HepG2 (cell line): ENCODE measurements around the gene RNASE7.

ENCODE experiments used
- E2F1 ChIP-seq: sonication (generic); formaldehyde crosslinking; IDR thresholded peaks from 2 replicates; pipeline ENCODE4 v1.5.0; 2020; ENCODE audit warnings: missing genetic modification reagents
- FOXP1 ChIP-seq, 2 experiments: fragments of 450-650 bp in 1 of 2; IDR thresholded peaks; 2 replicates each; pipeline ENCODE4 v1.6.1; 2017 to 2018; ENCODE audit warnings: antibody characterized with exemption in 1 of 2
- HOXA7 ChIP-seq: sonication (generic); formaldehyde crosslinking; IDR thresholded peaks from 2 replicates; pipeline ENCODE4 v1.8.1; 2022; ENCODE audit warnings: mild to moderate bottlenecking, missing genetic modification reagents, moderate library complexity
- IRF9 ChIP-seq: sonication (generic); formaldehyde crosslinking; IDR thresholded peaks from 2 replicates; pipeline ENCODE4 v1.8.0; 2022; ENCODE audit warnings: missing genetic modification reagents, mild to moderate bottlenecking, borderline replicate concordance
- NR2C2 ChIP-seq: sonication (generic); formaldehyde crosslinking; IDR thresholded peaks from 2 replicates; pipeline ENCODE4 v1.4.0; 2020; ENCODE audit warnings: missing genetic modification reagents, mild to moderate bottlenecking, moderate library complexity, borderline replicate concordance
- POLR2A ChIP-seq, 2 experiments: IDR thresholded peaks; 2 replicates each; pipeline ENCODE4 v1.6.1; 2011; ENCODE audit warnings: low read depth in 2 of 2, low read length in 2 of 2, mild to moderate bottlenecking in 1 of 2, moderate library complexity in 1 of 2; ENCODE audit not compliant: insufficient read depth in 1 of 2
- TCF7 ChIP-seq: sonication (generic); IDR thresholded peaks from 2 replicates; pipeline ENCODE4 v1.6.1; 2016; ENCODE audit warnings: antibody characterized with exemption, low read depth

- TF ChIP-seq FOXP1 (IDR thresholded peaks at IDR 0.05) (no peak), FOXP1 (CRISPR knock-in tag; IDR thresholded peaks at IDR 0.05) (no peak; the same call in 1 of the 2 replicates), NR2C2 (CRISPR knock-in tag) (no peak), HOXA7 (CRISPR knock-in tag) (no peak), POLR2A (IDR thresholded peaks at IDR 0.05; ENCODE audit: insufficient read depth in 1 of 2, low read depth in 2 of 2, low read length in 2 of 2) (no peak), E2F1 (no peak), TCF7 (no peak), IRF9 (CRISPR knock-in tag) (peak; percentile 67)
These were observed 1.9 kb downstream of the RNASE7 start for GRCh38 chr14:21043974-21044618.
